Measurements from ENCODE around the gene INPP4A.

The INPP4A gene

GRCh38 chr2:98438190-98439133 is 6.2 kb upstream of the INPP4A start:
- no peak for DNase-seq

GRCh38 chr2:98441706-98442450 is 2.8 kb upstream of the INPP4A start:
- DNase-seq: no peak

- no peak for DNase-seq
These were observed 2.2 kb upstream of the INPP4A start for GRCh38 chr2:98442488-98442887.

DNA sequence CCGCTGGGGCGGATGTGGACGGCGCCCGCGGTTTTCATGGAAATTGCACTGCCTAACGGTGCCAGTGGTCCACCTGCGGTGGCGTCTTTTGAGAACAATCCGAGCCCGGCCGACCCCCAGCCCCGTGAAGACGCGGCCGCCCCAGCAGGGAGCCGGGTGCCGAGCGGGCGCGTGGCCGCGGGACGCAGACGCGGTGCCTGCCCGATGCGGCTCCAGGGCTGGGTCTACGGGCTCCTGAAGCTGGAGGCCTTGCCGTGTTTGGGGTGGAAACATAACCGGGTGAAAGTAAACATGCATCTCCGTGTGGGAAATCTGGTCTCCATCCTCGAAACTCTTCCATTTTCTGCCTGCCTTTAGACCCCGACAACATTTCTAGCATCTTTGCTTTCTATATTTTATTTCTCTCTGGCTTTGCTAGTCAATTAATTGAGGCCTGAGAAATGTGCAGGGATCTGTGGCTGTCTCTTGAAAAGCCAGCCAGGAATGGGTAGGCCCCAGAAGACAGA is 572 bp downstream of the INPP4A start:
- no peak for DNase-seq

- no peak for DNase-seq
These were observed 1.3 kb downstream of the INPP4A start for GRCh38 chr2:98445683-98446581.

DNA sequence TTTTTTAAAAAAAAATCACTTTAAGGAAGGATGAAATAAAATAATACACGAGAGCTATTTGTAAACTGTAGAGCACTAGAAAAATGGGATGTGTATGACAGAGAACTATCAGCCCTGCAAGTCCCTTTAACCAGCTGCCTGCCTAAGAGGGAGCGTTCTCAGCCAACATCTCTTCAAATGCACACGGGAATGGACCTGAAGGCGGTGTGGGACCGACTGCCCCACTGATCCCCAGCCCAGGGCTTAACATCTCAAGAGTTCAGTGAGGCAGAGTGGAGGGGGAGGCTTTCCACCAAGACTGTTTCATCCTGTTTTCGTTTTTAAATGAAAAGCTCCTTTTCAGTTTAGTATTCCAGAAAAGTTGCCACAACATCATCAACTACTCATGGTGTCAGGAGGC is 2.2 kb downstream of the INPP4A start:
- DNase-seq: no peak

GRCh38 chr2:98448441-98449145 is 3.9 kb downstream of the INPP4A start:
- DNase-seq: no peak

- no peak for DNase-seq
These were observed 7.9 kb downstream of the INPP4A start for GRCh38 chr2:98452396-98453027.

DNA sequence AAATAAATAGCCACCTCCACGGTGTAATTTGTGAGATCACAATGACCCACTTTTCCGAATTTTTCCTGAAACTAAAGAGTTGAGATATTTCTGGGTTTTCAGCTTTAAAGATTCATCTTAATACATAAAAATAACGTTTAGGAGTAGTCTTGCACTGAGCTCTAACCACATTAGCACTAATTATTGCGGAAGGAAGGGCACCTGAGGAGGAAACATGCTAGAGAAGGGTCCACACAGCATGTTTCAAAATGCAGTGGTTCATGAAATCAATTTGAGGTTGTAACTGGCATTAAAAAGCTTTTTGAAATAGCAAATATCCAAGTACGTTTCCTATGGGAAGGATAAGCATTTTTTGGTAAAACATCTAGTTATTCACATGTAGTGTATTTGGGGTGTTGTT is 8.4 kb downstream of the INPP4A start:
- no peak for DNase-seq

- no peak for DNase-seq
These were observed 8.9 kb downstream of the INPP4A start for GRCh38 chr2:98453531-98453930.

DNA sequence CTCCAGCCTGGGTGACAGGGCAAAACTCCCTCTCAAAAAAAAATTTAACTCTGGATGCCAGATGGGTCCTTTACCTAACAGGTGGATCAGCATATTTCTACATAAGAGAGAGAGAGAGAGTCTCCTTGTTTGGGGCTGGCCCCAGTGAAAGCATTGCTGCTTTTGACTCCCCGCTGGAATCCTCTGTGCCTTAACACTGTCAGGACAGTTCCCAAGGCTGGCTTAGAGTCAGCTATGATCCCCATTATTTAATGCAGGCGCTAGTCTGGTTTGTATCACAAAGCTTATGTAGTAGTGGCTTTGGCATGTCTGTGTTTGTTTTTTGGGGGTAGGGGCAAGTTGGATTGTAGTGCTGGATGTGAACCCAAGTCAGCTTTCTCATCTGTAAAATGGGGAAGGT is 9.4 kb downstream of the INPP4A start:
- no peak for DNase-seq

DNA sequence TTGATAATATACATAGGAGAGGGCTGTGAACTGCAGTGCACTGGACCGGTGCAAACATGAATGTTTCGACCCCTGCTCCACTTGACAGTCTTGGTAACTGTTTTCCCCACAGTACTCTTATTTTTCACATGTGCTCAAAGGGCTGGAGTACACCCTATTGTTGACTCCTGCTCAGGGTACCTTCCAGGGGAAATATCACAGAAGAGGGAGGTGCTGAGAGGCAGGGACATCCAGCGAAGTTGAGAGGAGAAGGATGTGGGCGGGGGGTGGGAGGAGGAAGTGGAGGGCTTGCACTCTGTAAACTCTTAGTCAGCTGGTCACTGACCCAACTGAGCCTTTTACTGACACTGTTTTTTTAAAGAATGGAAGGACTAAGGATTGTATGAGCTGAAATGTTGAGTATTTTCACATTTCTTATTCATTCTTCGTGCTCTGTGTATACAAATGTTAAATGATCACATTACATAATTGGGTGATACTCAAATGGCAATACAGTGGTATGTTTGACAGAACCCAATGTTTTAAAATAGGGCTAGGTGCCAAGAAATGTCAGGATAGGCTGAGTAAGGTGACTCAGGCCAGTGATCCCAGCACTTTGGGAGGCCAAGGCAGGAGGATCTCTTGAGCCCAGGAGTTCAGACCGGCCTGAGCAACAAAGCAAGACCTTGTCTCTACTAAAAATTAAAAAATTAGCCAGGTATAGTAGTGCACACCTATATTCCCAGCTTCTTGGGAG is 10.0 kb downstream of the INPP4A start:
- DNase-seq: no peak

DNA sequence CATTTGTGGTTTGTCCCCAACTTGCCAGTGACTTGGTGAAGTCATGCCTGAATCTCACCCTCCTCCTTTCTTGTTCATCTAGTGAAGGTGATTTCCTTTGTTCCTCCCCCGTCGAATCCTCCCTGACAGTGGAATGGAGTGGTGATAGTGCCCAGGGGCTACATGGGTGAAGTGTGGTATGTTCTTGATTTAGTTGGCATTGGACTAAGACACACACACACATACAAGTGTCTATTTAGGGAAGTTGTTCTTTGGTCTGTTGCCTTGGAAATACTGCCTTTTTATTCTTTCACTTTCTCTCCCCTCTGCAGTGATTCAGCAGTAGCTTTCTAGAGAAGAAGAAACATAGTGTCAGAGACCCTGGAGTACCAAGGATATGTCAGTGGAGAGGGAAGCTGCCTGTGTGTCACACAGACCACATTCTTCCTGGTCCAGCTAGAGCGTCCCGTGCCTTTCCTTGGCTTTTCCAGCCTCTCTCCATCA is 10.9 kb downstream of the INPP4A start:
- no peak for DNase-seq

DNA sequence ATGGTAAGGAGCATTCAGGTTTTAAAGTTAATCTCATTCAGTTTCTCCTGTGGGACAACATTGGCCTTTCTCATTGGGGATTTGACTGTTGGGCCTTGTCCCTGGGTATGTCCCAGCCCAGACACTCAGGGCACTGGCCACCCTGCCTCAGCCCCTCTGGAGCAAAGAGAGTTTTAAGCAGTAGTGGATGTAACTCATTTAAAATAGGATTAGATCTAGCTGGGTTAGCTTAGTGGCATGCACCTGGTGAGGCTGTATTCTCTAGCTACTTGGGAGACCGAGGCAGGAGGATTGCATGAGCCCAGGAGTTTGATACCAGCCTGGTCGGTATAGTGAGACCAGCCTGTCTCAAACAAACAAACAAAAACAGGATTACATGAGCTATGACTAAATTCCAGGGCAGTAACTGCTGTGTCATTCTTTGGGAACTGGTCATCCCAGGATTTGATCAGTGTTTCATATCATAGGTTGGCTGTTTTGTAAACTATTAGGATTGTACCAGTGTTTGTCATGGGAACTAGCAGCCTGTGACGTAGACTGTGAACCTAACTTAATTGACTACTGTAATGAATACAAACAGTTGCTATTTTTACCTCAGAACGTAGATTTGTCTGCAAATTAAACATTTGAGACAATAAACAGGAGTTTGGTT is 12.5 kb downstream of the INPP4A start:
- DNase-seq: no peak

DNA sequence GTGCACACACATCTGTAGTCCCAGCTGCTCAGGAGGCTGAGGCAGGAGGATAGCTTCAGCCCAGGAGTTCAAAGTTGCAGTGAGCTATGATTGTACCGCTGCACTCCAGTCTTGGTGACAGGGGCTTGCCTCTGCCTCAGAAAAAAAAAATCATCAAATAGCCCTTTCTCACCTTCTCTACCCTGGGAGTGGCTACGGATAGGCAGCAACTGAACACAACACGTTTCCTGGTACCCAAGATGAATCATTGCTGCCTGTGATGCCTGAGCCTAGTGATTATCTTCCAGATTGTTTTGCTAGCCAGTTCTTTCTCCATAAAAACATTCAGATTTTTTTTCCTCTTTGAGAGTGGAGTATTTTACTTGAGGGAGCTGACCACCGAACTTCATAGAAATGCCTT is 13.5 kb downstream of the INPP4A start:
- no peak for DNase-seq

GRCh38 chr2:98458667-98459380 is 14.2 kb downstream of the INPP4A start:
- DNase-seq: no peak

DNA sequence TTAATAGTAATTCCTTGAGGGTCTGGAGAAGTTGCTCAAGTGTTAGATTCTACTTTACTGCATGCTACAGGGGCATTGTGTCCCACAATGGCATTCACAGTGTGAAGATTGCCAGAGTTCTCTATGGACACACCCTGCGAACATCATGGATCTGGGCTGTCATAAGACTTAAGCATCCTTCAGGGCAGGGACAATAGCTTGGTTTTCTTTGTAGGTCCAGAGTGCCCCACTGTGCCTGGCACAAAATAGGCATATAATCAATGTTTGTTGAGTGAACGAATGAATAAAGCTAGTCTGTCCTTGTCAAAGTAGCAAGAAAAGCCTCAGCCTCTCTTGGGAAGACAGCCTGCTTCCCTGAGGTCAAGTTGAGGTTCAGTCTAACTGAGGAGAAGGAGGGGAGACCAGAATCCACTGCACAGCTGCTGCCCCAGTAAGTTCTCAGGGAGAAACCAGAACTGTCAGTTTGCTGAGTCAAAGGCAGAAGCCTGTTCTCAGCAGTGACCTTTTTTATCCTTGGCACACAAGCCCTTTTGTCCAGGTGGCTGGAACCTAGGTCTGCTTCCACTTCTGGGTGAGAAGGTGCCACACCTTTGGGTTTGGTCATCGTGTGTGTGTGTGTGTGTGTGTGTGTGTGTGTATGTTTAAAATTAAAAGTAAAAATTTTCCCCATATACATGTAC is 15.0 kb downstream of the INPP4A start:
- no peak for DNase-seq

DNA sequence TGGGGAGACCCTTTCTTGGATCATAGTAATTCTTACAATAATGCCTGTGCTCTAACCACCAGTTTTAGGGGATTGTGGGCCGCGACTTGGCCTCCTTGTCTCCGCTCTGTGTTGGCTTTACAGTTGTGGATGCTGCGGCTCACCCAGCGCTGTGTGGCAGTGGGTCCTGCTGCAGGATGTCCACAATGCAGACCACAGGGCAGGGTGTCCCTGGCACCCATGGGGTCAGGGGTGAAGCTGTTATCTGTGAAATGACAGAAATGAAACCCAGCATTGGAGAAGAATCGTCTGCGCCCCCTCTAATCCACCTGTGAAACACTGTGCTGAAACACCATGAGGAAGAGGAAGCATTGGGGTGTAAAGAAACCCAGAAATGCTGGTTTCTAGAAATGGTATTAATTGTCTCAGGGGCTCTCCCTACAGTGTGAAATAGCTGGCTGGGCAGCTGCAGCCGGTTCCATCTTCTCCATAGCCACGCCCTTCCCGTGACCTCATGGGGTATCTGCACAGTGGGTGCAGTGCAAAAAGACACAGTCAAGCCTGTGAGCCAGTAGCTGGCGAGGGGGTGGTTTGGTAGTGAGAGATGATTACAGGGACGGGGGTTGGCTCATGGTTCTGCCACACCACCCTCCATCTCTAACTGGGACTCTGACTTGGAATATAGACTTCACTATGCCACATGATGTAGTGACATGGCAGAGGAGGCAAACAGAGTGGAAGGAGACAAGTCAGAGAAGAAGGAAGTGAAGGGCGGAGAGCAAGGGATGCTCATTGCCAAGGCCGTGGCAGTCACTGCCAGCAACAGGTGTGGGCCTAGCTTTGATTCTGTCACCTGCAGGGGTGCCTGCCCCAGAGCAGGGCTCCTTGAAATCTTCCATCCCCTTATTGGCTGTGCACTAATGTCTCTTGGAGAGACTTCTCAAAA is 16.2 kb downstream of the INPP4A start:
- peak; percentile 62 for DNase-seq

Measured in stimulated activated CD4-positive, alpha-beta T cell treated with anti-CD3 and anti-CD28 coated beads, Interleukin-12 subunit alpha, Interleukin-12 subunit beta, amount 100 ng/mL, for 4 hours (primary cell).